SK-N-SH (cell line): ENCODE measurements around the gene MRPL36.

Experiments
- ELF1 ChIP-seq: IDR thresholded peaks from 2 replicates; pipeline ENCODE4 v1.4.0; 2012
- JUND ChIP-seq: IDR thresholded peaks from 2 replicates; pipeline ENCODE4 v1.4.0; 2012
- TAF1 ChIP-seq: IDR thresholded peaks from 2 replicates; pipeline ENCODE4 v1.6.1; 2012; ENCODE audit warnings: low read depth, mild to moderate bottlenecking, low read length, moderate library complexity, borderline replicate concordance

DNA sequence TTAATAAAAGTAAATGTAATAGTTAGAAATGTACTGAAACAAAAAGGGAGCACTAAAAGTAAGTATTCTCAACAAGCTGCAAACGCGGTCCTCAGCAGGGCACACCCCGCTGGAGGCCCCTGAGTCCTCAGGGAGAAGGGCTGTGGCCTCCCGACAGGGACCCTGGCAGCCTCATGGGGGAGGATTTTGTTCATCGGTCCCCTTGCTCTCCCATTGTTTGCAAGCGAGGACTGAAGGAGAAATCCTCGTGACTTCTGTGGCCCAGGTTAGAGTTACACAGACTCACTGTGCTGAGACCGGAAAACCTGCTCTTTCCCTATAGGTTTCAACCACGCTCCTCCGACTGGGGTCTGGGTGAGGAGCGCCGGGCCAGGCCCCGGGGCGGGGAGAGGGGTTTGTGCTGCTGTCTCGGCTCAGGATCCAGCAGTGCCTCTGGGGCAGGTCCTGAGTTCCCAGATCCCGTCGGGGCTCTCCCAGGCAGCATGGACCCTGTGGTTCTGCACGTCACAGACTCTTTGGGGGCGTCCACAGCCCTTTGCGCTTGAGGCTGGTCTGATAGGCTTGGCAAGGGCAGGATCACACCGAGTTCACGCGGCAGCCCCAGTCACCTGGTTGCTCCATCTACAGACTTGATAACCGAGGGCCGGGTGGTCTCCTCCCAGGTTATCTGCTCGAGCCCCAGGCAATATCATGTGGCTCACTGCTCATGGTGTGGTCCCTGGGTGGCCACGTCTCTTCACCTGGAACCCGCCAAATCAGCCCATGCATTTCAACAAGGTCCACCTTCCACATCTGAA, 38.8 kb downstream of the MRPL36 start:
- TF ChIP-seq TAF1 (no peak), ELF1 (no peak), JUND (no peak)
